Activated CD4-positive, alpha-beta T cell treated with anti-CD3 and anti-CD28 coated beads for 36 hours (primary cell): ENCODE results near the gene BATF3. TPM values are rescaled to one million over a fixed set of nuclear protein-coding genes. Genes with fewer than 3 reads are reported as not detected.
"Not testable (repeated sequence)": the region's sequence is repeated elsewhere in the genome, so short reads cannot be mapped to it uniquely, and the experiment has no call there.

Source experiments
- ATAC-seq: fragments of 200-7000 bp; cut with Tn5 transposase; one replicate; pipeline ENCODE4 v1.10.0; 2021; ENCODE audit warnings: mild to moderate bottlenecking, moderate library complexity
- CTCF ChIA-PET: fragments of 350-600 bp; sonication (Branson Sonifier 250); formaldehyde crosslinking; loops from one replicate; lab custom pipeline; 2021; ENCODE audit warnings: antibody characterized with exemption; lab: Charles Lee
- POLR2A ChIA-PET: fragments of 350-600 bp; sonication (Branson Sonifier 250); formaldehyde crosslinking; loops from one replicate; lab custom pipeline; 2021; ENCODE audit warnings: antibody characterized with exemption, inconsistent platforms; lab: Charles Lee
- DNase-seq: peaks from one replicate; pipeline ENCODE4 v3.0.0-alpha.2; 2020
- H3K27ac Mint-ChIP-seq: one replicate; pipeline ENCODE4 v1.8.0; 2021; ENCODE audit warnings: mixed read lengths
- H3K27me3 Mint-ChIP-seq: one replicate; pipeline ENCODE4 v1.8.0; 2021; ENCODE audit warnings: mixed read lengths
- H3K36me3 Mint-ChIP-seq: one replicate; pipeline ENCODE4 v1.8.0; 2021; ENCODE audit warnings: low read depth, mixed read lengths
- H3K4me1 Mint-ChIP-seq: one replicate; pipeline ENCODE4 v1.8.0; 2021; ENCODE audit warnings: mixed read lengths
- H3K4me3 Mint-ChIP-seq: one replicate; pipeline ENCODE4 v1.8.0; 2021; ENCODE audit warnings: mild to moderate bottlenecking, moderate library complexity, mixed read lengths
- H3K9me3 Mint-ChIP-seq: one replicate; pipeline ENCODE4 v1.8.0; 2021; ENCODE audit warnings: low read depth, mixed read lengths
- intact Hi-C, 2 experiments: fragments of 100-400 bp; cut with DNase I in 1 of 2; cut with micrococcal nuclease in 1 of 2; formaldehyde crosslinking; loops; one replicate each; pipeline versions ENCODE4 v1.14.2 to v1.15.1; 2022 to 2024; cut with DNase I, micrococcal nuclease
- total RNA-seq, 2 experiments: library from RNA; stranded (reverse); gene quantifications; one replicate each; pipeline ENCODE4 v1.2.3, GENCODE V29; 2021

The BATF3 gene
- total RNA-seq, 2 experiments from 2014 or later = 129 to 149 TPM

DNA sequence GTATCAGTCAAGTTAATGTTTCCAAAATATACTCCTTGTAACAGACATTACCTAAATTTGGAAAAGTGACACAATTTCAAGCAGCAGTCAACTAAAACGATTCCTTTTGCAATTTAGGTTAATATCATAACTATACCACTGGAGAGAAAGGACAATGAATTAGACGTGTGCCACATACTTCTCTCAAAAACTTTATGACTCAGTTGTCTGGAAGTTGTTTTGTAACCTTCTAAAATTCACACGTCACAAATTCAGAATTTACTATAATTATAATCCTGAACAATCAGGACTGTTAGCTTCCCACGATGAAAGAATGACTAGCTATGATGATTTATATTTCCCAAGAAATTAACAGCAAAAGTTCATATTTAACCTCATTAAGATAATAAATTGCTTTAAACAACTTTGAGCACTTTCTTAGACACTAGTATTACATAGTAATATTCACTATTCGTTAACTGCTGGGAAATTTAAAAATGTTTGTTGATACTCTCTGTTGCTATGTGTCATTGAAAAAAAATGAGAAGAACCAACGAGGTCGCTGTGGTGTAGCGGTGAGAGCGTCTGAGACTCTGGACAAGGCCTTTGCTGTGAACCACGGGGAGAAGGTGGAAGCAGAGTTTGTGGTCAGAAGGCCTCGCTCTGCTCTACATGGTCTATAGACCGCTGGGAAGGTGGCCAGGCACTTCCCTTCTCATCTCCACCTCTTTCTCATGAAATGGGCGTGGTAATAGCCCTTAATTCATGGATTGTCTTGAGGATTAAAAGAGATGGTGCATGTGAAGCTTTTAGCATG is 27.9 kb upstream of the BATF3 start:
- DNase-seq (peak; percentile 53), ATAC-seq (peak; percentile 49)
- H3K27me3 Mint-ChIP-seq = no peaks in the 10 kb centered on the region
- H3K4me1 Mint-ChIP-seq = peaks cover 58% of the 10 kb centered on the region
- H3K9me3 Mint-ChIP-seq = peaks cover 6% of the 10 kb centered on the region
- POLR2A ChIA-PET = interaction anchor here (0.8 to 2.4 kb wide), 3 partner anchors 17 to 27 kb away, joined by 3 to 8 read pairs (median 5); no protein-coding TSS in a partner anchor
- CTCF ChIA-PET = interaction anchor here (1.0 to 1.7 kb wide), 4 partner anchors 9 to 55 kb away, joined by 4 to 5 read pairs (median 4); no protein-coding TSS in a partner anchor
- no peak overlapping the region for H3K4me3 Mint-ChIP-seq
- peak overlapping the region; percentile 83 for H3K27ac Mint-ChIP-seq
- H3K36me3 Mint-ChIP-seq = peaks cover 22% of the 10 kb centered on the region
- intact Hi-C loops = loop anchor here in 1 of 2 experiments (2.0 kb wide), 1 partner anchor 15 kb away; no protein-coding TSS in a partner anchor

DNA sequence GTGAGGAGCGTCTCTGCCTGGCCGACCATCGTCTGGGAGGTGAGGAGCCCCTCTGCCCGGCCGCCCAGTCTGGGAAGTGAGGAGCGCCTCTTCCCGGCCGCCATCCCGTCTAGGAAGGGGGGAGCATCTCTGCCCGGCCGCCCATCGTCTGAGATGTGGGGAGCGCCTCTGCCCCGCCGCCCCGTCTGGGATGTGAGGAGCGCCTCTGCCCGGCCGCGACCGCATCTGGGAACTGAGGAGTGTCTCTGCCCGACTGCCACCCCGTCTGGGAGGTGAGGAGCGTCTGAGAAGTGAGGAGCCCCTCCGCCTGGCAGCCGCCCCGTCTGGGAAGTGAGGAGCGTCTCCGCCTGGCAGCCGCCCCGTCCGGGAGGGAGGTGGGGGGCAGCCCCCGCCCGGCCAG is 25.0 kb upstream of the BATF3 start:
- POLR2A ChIA-PET, H3K4me3 Mint-ChIP-seq, H3K27me3 Mint-ChIP-seq, H3K9me3 Mint-ChIP-seq, CTCF ChIA-PET, ATAC-seq, intact Hi-C loops, H3K27ac Mint-ChIP-seq, DNase-seq: not testable (repeated sequence)
- peaks cover 64% of the 10 kb centered on the region for H3K4me1 Mint-ChIP-seq
- H3K36me3 Mint-ChIP-seq = peaks cover 19% of the 10 kb centered on the region

DNA sequence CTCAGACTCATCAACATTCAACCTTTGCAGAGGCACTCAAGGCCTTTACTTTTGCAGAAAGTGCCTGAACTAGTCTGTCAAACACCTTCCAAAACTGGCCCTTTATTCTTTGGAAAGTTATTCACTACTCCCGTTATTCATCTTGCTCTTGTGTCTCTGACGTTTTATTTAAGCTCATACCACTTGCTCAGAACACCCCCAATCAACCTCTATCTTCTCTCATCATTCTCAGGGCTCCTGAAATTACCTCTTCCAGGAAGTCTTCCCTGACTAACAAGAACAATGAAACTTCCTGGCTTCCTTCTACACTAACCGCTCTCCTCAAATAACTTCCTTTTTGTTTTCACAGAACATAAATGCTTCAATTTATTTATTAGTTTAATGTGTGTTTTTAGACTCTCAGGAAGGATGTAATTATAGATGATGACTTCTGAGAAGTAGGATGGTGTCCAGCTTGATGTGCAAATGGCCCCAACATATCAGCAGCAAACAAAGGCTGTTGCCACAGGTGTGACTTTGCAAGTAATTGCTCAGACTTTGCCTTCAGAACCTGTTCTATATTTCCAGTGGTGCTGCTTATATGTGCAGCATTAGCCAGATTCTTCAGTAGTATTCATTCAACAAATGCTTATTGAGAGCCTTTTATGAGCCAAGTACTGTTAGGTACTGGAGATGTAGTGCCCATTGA is 22.8 kb upstream of the BATF3 start:
- Mint-ChIP-seq H3K27ac (peak overlapping the region; percentile 68), H3K4me3 (no peak overlapping the region), H3K27me3 (peaks cover 3% of the 10 kb centered on the region), H3K9me3 (peaks cover 6% of the 10 kb centered on the region), H3K36me3 (peaks cover 19% of the 10 kb centered on the region), H3K4me1 (peaks cover 52% of the 10 kb centered on the region)
- ChIA-PET CTCF (interaction anchor here (0.9 to 2.8 kb wide), 12 partner anchors 8 to 59 kb away, joined by 3 to 10 read pairs (median 5); no protein-coding TSS in a partner anchor), POLR2A (interaction anchor here (0.7 to 3.0 kb wide), 7 partner anchors 10 to 296 kb away, joined by 3 to 28 read pairs (median 10); no protein-coding TSS in a partner anchor)
- intact Hi-C loops = loop anchor here (2.0 kb wide), 2 partner anchors 18 to 30 kb away; no protein-coding TSS in a partner anchor
- DNase-seq (no peak), ATAC-seq (peak; percentile 49)

GRCh38 chr1:212721388-212722247 is 22.0 kb upstream of the BATF3 start:
- peak; percentile 82 for ATAC-seq
- ChIA-PET CTCF (interaction anchor here (0.7 to 2.8 kb wide), 16 partner anchors 8 to 60 kb away, joined by 3 to 10 read pairs (median 5); no protein-coding TSS in a partner anchor), POLR2A (interaction anchor here (0.6 to 3.0 kb wide), 9 partner anchors 10 to 480 kb away, joined by 3 to 28 read pairs (median 4); partner anchors contain the start of gene ATF3)
- H3K27ac Mint-ChIP-seq = peak overlapping the region; percentile 68
- H3K9me3 Mint-ChIP-seq = peaks cover 6% of the 10 kb centered on the region
- H3K36me3 Mint-ChIP-seq = peaks cover 19% of the 10 kb centered on the region
- DNase-seq = peak; percentile 66
- intact Hi-C loops = loop anchor here (1.0 to 2.0 kb wide), 5 partner anchors 8 to 31 kb away; no protein-coding TSS in a partner anchor
- peaks cover 5% of the 10 kb centered on the region for H3K27me3 Mint-ChIP-seq
- H3K4me3 Mint-ChIP-seq = peak overlapping the region; percentile 48
- H3K4me1 Mint-ChIP-seq = peaks cover 48% of the 10 kb centered on the region

DNA sequence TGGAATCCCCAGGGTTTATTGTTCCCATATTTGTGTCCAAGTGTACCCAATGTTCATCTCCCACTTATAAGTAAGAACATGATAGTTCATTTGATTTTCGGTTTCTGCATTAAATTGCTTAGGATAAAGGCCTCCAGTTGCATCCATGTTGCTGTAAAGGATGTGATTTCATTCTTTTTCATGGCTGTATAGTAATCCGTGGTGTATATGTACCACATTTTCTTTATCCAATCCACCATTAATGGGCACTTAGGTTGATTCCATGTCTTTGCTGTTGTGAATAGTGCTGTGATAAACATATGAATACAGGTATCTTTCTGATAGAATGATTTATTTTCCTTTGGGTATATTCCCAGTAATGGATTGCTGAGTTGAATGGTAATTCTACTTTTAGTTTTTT is 20.0 kb upstream of the BATF3 start:
- Mint-ChIP-seq H3K36me3 (peaks cover 7% of the 10 kb centered on the region), H3K27ac (no peak overlapping the region), H3K27me3 (peaks cover 5% of the 10 kb centered on the region), H3K4me1 (peaks cover 40% of the 10 kb centered on the region), H3K9me3 (peaks cover 6% of the 10 kb centered on the region), H3K4me3 (no peak overlapping the region)
- intact Hi-C loops = loop anchor here in 1 of 2 experiments (2.0 kb wide), 1 partner anchor 19 kb away; no protein-coding TSS in a partner anchor
- CTCF ChIA-PET = no interaction called here
- POLR2A ChIA-PET = no interaction called here
- DNase-seq (no peak), ATAC-seq (no peak)

- no peak for DNase-seq
- ATAC-seq = no peak
- H3K27ac Mint-ChIP-seq = no peak overlapping the region
- ChIA-PET CTCF (interaction anchor here (0.7 to 1.4 kb wide), 3 partner anchors 15 to 44 kb away, joined by 3 to 4 read pairs (median 3); no protein-coding TSS in a partner anchor), POLR2A (no interaction called here)
- H3K4me3 Mint-ChIP-seq = no peak overlapping the region
- peaks cover 3% of the 10 kb centered on the region for H3K36me3 Mint-ChIP-seq
- peaks cover 5% of the 10 kb centered on the region for H3K27me3 Mint-ChIP-seq
- peaks cover 2% of the 10 kb centered on the region for H3K9me3 Mint-ChIP-seq
- H3K4me1 Mint-ChIP-seq = peaks cover 43% of the 10 kb centered on the region
- intact Hi-C loops = no loop called here
Measured at GRCh38 chr1:212718499-212718898, 18.9 kb upstream of the BATF3 start.

- no peak for ATAC-seq
- H3K4me1 Mint-ChIP-seq = peaks cover 43% of the 10 kb centered on the region
- intact Hi-C loops = no loop called here
Measured at GRCh38 chr1:212716161-212716560, 16.5 kb upstream of the BATF3 start.

DNA sequence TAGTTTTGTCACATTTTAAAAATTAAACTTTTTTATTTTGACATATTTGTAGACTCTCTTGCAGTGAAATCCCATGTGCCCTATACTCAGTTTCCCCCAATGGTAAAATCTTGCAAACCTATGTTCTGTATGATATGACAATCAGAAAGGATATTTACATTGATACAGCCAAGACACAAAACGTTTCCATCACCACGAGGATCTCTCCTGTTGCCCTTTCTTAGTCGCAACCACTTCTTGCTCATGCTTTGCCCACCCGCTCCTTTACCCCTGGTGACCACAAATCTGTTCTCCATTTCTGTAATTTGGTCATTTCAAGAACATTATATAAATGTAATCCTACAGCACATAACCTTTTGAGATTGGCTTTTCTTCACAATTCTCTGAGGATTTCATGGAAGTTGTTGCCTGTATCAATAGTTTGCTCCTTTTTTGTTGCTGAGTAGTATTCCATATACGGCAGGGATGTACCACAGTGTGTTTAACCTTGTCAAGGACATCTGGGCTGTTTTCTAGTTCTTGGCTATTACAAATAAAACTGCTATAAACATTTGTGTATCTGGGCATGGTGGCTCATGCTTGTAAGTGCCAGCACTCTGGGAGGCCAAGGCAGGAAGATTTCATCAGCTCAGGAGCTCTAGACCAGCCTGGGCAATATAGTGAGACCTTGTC is 14.0 kb upstream of the BATF3 start:
- ATAC-seq = no peak
- Mint-ChIP-seq H3K27ac (peak overlapping the region; percentile 64), H3K4me1 (peaks cover 45% of the 10 kb centered on the region), H3K27me3 (peaks cover 4% of the 10 kb centered on the region), H3K4me3 (no peak overlapping the region), H3K36me3 (no peaks in the 10 kb centered on the region), H3K9me3 (no peaks in the 10 kb centered on the region)
- intact Hi-C loops = loop anchor here (1.0 to 2.0 kb wide), 3 partner anchors 8 to 55 kb away; no protein-coding TSS in a partner anchor
- CTCF ChIA-PET = interaction anchor here (0.8 kb wide), 1 partner anchor 9 kb away, joined by 4 read pairs; no protein-coding TSS in a partner anchor
- POLR2A ChIA-PET = interaction anchor here (1.0 kb wide), 1 partner anchor 105 kb away, joined by 6 read pairs; the partner anchor contains the start of gene ATF3
- DNase-seq = no peak

More at GRCh38 chr1:212716161-212716560, 16.5 kb upstream of the BATF3 start:
- ChIA-PET POLR2A (interaction anchor here (0.9 kb wide), 1 partner anchor 15 kb away, joined by 10 read pairs; no protein-coding TSS in a partner anchor), CTCF (interaction anchor here (0.9 to 1.3 kb wide), 3 partner anchors 31 to 45 kb away, joined by 3 read pairs; no protein-coding TSS in a partner anchor)
- H3K27ac Mint-ChIP-seq = no peak overlapping the region
- no peak overlapping the region for H3K4me3 Mint-ChIP-seq
- H3K27me3 Mint-ChIP-seq = peaks cover 5% of the 10 kb centered on the region
- no peaks in the 10 kb centered on the region for H3K36me3 Mint-ChIP-seq
- H3K9me3 Mint-ChIP-seq = no peaks in the 10 kb centered on the region
- DNase-seq = no peak

- Mint-ChIP-seq H3K4me1 (peaks cover 40% of the 10 kb centered on the region), H3K27ac (peak overlapping the region; percentile 72), H3K27me3 (peaks cover 2% of the 10 kb centered on the region), H3K36me3 (no peaks in the 10 kb centered on the region), H3K4me3 (no peak overlapping the region), H3K9me3 (no peaks in the 10 kb centered on the region)
- POLR2A ChIA-PET = interaction anchor here (0.6 to 1.9 kb wide), 5 partner anchors 9 to 244 kb away, joined by 3 to 28 read pairs (median 3); partner anchors contain the start of gene ATF3
- DNase-seq = peak; percentile 48
- intact Hi-C loops = loop anchor here (1.0 to 2.0 kb wide), 5 partner anchors 9 to 56 kb away; no protein-coding TSS in a partner anchor
- CTCF ChIA-PET = interaction anchor here (0.8 to 1.3 kb wide), 3 partner anchors 10 to 48 kb away, joined by 3 to 5 read pairs (median 4); no protein-coding TSS in a partner anchor
- peak; percentile 90 for ATAC-seq
Measured at GRCh38 chr1:212712451-212713303, 13.0 kb upstream of the BATF3 start.
